Adipocyte (in vitro differentiated cells): ENCODE data around the gene KLHL29.
A peak's percentile ranks its signal among the peaks of the same experiment; 100 is the strongest.

Experiments
- DNase-seq: peaks from one replicate; pipeline ENCODE4 v3.0.0-alpha.2; 2015; ENCODE audit warnings: low read depth
- H3K27me3 ChIP-seq: replicated peaks from 2 replicates; pipeline ENCODE4 v1.7.0; 2013; ENCODE audit warnings: mild to moderate bottlenecking, low read length, moderate library complexity; ENCODE audit not compliant: control insufficient read depth, insufficient read depth
- H3K36me3 ChIP-seq: 2 replicates; pipeline ENCODE4 v1.7.0; 2013; ENCODE audit warnings: low read length, mild to moderate bottlenecking, moderate library complexity; ENCODE audit not compliant: control insufficient read depth, insufficient read depth, severe bottlenecking
- H3K4me1 ChIP-seq: 2 replicates; pipeline ENCODE4 v1.7.0; 2013; ENCODE audit warnings: mild to moderate bottlenecking, low read length, moderate library complexity; ENCODE audit not compliant: control insufficient read depth, insufficient read depth
- H3K4me3 ChIP-seq: 2 replicates; pipeline ENCODE4 v1.7.0; 2013; ENCODE audit warnings: mild to moderate bottlenecking, low read length, moderate library complexity
- H3K9ac ChIP-seq: 2 replicates; pipeline ENCODE4 v1.7.0; 2013; ENCODE audit warnings: mild to moderate bottlenecking, low read length, moderate library complexity
- H3K9me3 ChIP-seq: 2 replicates; pipeline ENCODE4 v1.7.0; 2013; ENCODE audit warnings: mild to moderate bottlenecking, low read length, moderate library complexity; ENCODE audit not compliant: control insufficient read depth

KLHL29 gene

DNA sequence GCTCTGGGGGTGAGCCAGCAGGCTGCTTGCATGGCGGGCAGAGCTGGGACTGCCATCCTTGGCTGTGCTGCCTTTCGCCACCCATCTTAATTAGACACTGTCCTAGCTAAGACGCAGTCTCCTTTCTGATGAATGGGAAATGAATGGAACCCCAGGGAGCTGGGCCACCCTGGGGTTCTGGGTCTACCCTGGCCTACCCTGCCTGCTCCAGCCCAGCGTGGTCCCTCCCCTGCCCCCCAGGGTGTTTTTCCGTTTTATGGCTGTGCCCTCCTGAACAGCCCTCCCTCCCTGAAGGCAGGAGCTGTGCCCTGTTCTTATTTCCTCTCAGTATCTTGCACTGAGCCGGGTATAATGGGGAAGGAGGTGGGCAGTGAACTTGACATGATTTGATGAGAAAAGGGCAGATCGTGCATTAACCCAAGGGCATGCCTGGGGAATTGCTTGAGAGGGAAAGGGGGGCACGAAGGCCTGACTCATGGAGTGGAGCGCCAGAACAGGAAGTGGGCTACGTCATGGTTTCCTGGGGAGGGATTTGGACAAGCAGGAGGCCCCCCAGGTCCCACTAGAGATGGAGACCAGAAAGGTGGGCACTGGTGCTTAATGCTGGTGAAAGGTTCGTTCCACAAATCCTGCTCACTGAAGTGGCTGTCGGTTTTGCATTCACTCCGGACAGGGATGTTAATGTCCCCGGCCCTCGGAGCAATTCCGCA, 165.0 kb downstream of the KLHL29 start:
- Histone ChIP-seq H3K4me3 (no peak overlapping the region), H3K4me1 (peaks cover 37% of the 10 kb centered on the region), H3K36me3 (no peaks in the 10 kb centered on the region), H3K9ac (no peak overlapping the region), H3K9me3 (no peaks in the 10 kb centered on the region), H3K27me3 (no peaks in the 10 kb centered on the region)
- DNase-seq, result no peak

DNA sequence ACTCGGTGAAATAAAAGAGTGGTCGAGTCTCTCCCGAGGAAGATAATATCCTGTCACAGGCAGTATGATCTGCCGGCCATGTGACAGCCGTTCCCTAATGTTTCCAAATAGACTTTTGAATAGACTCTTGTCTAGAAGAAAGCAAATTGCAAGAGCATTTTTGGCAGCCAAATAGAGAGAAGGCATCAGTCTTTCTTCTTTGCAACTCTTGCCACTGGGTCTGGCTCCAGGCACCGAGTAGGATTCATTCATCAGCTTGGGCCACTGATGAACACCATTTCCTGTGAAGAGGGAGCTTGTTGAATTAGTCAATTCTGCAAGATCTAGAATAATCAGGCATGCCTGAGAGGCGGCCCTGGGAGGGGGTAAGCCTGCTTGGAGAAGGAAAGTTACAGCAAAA, 165.6 kb downstream of the KLHL29 start:
- Histone ChIP-seq H3K9me3 (no peaks in the 10 kb centered on the region), H3K4me3 (no peak overlapping the region), H3K9ac (no peak overlapping the region), H3K27me3 (no peaks in the 10 kb centered on the region), H3K36me3 (no peaks in the 10 kb centered on the region), H3K4me1 (peaks cover 32% of the 10 kb centered on the region)
- no peak for DNase-seq

DNA sequence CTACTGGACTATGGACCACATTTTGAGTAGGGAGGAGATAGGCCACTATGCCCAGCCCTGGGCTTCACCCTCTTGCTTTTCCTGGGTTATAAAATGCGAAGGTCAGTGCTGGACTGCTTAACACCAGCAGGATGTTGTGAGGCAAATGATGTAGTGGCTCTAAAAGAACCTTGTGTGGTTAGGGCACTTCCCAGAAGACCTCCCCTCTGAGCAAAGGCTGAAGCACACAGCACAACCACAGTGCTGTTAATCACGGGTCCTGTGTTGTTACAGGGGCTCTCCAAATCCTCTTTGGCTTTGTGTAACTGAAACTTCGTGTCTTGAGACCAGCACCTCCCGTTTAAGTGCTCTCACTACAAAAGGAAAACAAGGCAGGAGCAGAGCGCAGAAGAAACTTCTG, 166.9 kb downstream of the KLHL29 start:
- H3K4me1 ChIP-seq, result peaks cover 33% of the 10 kb centered on the region
- no peak overlapping the region for H3K9ac ChIP-seq
- no peaks in the 10 kb centered on the region for H3K27me3 ChIP-seq
- H3K36me3 ChIP-seq, result no peaks in the 10 kb centered on the region
- H3K4me3 ChIP-seq, result no peak overlapping the region
- DNase-seq, result no peak
- no peaks in the 10 kb centered on the region for H3K9me3 ChIP-seq

DNA sequence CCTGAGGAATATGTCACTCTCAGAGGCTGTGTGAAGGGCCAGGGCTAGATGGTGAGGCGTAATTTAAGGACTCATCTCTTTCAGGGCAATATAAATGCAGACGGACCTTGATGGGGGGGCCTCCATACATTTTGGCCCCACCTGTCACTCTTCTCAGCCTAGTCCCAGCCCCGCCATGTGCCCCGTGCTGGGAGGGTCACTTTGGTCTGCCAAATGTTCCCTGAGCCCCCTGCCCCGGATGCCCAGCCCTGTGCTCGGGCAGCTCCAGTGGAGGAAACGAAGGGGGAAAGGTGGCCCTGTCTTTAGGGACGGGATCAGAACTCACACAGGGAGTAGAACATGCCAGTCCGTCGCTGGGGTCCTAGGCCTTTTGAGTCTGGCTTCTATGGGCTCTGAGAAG, 168.6 kb downstream of the KLHL29 start:
- H3K4me3 ChIP-seq, result peak overlapping the region; percentile 28
- DNase-seq, result no peak
- no peaks in the 10 kb centered on the region for H3K27me3 ChIP-seq
- no peaks in the 10 kb centered on the region for H3K36me3 ChIP-seq
- peak overlapping the region; percentile 35 for H3K9ac ChIP-seq
- no peaks in the 10 kb centered on the region for H3K9me3 ChIP-seq
- H3K4me1 ChIP-seq, result peaks cover 39% of the 10 kb centered on the region

DNA sequence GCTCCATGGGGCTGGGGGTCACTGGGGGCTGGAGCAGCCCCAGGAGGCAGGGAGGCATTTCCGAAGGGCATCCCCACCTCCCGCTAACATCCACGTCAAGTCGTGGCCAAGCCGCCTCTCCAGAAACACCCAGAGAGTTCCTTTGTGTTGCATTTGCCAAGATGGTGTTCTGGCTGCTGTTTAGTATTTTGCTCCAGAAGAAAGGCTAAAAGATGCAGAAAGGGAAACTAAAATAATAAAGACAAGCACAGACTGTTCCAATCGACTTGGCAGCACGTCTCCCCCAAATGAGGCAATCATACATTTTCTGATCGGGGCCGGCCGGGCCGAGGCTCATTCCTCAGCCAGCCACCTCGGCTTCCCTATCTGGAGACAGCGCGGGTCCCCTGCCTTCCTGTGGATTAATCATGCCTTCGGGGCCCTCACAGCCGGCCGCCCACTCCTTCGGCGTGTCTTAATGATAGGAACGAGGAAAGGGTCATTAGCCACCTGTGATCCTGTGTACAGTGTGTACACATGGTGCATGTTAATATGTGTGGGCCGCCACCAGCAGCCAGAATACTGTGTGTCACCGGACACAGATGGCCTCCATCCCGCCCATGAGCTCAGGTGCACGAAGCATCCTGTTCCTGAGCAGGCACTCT, 169.2 kb downstream of the KLHL29 start:
- H3K4me3 ChIP-seq, result peak overlapping the region; percentile 42
- H3K36me3 ChIP-seq, result no peaks in the 10 kb centered on the region
- no peaks in the 10 kb centered on the region for H3K27me3 ChIP-seq
- H3K4me1 ChIP-seq, result peaks cover 39% of the 10 kb centered on the region
- H3K9me3 ChIP-seq, result no peaks in the 10 kb centered on the region
- peak overlapping the region; percentile 35 for H3K9ac ChIP-seq
- DNase-seq, result no peak

DNA sequence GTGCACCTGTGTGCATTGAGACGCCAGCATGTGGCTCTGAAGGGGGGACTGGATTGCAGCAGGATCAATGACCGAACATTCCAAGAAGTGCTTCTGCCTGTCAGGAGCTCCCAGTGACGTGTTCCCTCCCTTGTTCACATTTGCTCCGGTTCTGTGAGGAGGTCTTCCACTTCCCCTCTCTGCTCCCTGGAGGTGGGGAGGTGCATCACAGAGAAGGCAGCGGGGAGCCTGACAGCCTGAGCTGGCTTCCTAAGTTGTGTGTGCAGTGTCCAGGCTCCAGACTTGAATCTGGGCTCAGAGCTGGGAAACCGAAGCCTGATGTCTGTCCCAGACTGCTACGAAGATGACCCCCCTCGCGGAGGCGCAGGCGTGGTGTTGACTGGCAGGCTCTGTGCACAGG, 171.0 kb downstream of the KLHL29 start:
- H3K36me3 ChIP-seq, result no peaks in the 10 kb centered on the region
- no peak overlapping the region for H3K4me3 ChIP-seq
- DNase-seq, result no peak
- H3K4me1 ChIP-seq, result peaks cover 31% of the 10 kb centered on the region
- no peaks in the 10 kb centered on the region for H3K27me3 ChIP-seq
- H3K9me3 ChIP-seq, result no peaks in the 10 kb centered on the region
- H3K9ac ChIP-seq, result no peak overlapping the region

DNA sequence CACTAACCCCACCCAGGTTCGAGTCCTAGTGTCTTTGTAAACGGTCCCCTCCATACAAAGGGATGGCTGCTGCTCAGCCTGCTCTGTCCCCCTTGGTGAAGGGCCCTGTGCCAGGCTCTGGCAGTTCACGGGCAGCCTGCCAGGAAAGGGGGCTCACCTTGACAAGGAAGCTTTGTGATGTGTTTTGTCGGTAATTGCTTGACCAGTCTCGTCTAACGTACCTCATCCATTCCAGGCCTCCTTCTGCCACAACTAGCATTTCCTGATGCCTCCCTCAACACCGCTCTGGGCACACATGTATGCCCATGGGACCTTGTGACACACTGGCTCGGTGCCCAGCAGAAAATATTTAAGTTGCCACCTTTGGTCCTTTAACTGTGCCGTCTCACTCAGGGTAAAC, 171.9 kb downstream of the KLHL29 start:
- H3K9ac ChIP-seq, result no peak overlapping the region
- DNase-seq, result no peak
- H3K36me3 ChIP-seq, result no peaks in the 10 kb centered on the region
- no peaks in the 10 kb centered on the region for H3K27me3 ChIP-seq
- peaks cover 38% of the 10 kb centered on the region for H3K4me1 ChIP-seq
- H3K4me3 ChIP-seq, result no peak overlapping the region
- H3K9me3 ChIP-seq, result no peaks in the 10 kb centered on the region

DNA sequence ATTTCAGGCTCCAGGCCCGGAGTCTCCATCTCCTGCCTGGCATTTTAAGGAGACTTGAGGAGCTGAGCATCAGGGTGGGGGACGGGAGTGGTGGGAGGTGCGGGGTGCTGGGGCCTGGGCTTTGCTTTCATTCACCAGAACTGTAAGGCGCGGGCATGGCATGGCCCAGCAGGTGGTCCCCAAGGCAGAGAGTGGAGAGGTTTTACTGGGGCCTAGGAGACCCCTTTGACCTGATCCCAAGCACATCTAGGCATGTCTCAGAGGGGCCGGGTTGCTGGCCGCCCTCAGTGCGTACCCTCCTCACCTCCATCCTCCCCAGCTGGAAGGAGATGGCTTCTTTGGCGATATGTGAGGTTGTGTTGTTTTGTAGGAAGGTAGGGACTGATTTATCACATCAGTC, 172.5 kb downstream of the KLHL29 start:
- Histone ChIP-seq H3K36me3 (no peaks in the 10 kb centered on the region), H3K9ac (no peak overlapping the region), H3K27me3 (no peaks in the 10 kb centered on the region), H3K9me3 (no peaks in the 10 kb centered on the region), H3K4me3 (no peak overlapping the region), H3K4me1 (peaks cover 38% of the 10 kb centered on the region)
- DNase-seq, result no peak

DNA sequence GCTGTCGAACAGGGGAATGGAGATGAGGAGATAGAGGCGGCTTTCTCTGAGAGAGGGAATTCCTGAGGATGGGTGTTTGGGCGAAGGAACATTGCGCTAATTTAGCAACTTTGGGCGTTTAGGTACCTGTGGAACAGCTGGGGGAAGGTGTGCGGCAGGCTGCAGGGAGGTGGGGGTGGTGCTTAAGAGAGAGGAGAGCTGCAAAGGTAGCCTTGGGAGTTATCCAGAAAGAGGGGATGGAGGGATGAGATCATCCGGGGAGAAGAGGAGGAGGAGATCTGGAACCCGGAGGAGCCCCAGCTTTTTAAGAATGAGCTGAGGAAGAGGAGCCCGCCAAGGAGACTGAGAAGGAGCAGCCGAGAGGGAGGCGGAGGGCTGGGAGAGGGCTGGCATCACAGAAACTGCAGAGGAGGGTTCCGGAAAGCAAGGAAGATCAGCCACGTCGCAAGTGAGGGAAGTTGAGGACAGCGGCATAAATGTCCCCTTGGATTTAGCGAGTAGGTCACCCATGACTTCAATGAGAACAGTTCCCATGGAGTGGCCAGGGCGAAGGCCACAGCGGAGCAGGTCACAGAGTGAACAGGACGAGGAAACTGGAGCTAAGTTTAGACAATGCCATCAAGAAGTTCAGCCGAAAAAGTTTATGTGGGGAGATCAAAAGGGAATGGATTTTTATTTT, 174.7 kb downstream of the KLHL29 start:
- Histone ChIP-seq H3K4me1 (peaks cover 43% of the 10 kb centered on the region), H3K27me3 (no peaks in the 10 kb centered on the region), H3K9me3 (no peaks in the 10 kb centered on the region), H3K4me3 (no peak overlapping the region), H3K36me3 (peaks cover 7% of the 10 kb centered on the region), H3K9ac (no peak overlapping the region)
- no peak for DNase-seq

DNA sequence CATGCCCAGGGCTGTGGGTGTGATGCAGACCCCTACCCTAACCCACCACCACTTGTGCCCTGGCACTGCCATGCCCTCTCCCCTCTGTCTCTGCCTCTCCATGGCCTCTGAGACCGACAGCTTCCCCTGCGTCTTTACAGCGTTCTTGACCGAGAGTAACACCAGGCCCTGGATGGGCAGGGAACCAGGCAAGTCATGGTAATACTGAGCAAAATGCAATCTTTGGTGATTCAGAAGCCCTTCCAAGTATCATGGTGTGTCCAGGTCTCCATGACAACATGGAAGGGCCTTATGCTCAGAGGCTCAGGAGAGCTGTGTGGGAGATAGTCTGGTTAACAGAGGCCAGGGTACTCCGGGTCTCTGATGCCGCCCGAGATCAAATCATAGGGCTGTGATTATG, 176.1 kb downstream of the KLHL29 start:
- Histone ChIP-seq H3K4me1 (peaks cover 46% of the 10 kb centered on the region), H3K9ac (no peak overlapping the region), H3K4me3 (no peak overlapping the region), H3K27me3 (no peaks in the 10 kb centered on the region), H3K9me3 (no peaks in the 10 kb centered on the region), H3K36me3 (peaks cover 7% of the 10 kb centered on the region)
- DNase-seq, result no peak

DNA sequence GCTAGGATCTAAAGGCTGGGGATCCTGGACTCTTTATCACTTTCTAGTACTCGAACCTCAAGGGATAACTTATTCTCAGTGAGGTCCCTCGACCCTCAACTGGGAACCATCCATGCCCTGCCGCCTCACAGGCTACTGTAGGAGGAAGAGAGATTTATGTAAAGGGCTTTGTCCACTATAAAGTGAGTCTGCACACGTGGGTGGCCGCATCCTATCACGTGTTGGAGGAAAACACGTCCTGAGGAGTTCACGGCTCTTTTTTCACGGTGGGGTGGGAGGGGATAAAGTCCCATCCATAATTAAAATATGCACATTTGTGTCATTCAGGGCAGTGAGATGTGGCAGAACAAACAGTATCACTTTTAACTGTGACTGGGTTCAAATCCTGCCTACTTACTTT, 176.6 kb downstream of the KLHL29 start:
- no peak overlapping the region for H3K9ac ChIP-seq
- peaks cover 49% of the 10 kb centered on the region for H3K4me1 ChIP-seq
- no peak for DNase-seq
- no peaks in the 10 kb centered on the region for H3K9me3 ChIP-seq
- H3K4me3 ChIP-seq, result no peak overlapping the region
- no peaks in the 10 kb centered on the region for H3K27me3 ChIP-seq
- peaks cover 7% of the 10 kb centered on the region for H3K36me3 ChIP-seq
